DND-41 (cell line): ENCODE results near the gene MEI1.

ENCODE experiments used
- ATAC-seq: fragments of 200-7000 bp; cut with Tn5 transposase; 3 replicates; pipeline ENCODE4 v1.9.1; 2021; ENCODE audit warnings: low read depth; ENCODE audit not compliant: insufficient read depth
- DNase-seq: peaks from one replicate; pipeline ENCODE4 v3.0.0-alpha.2; 2020
- H2AFZ ChIP-seq: 2 replicates; pipeline ENCODE4 v1.6.0; 2012; ENCODE audit warnings: low read depth, low read length
- H3K27ac ChIP-seq: 2 replicates; pipeline ENCODE4 v1.5.1; 2012; ENCODE audit warnings: low read length, inconsistent platforms
- H3K27me3 ChIP-seq: fragments of 200-600 bp; sonication (generic); 2 replicates; pipeline ENCODE4 v1.6.0; 2012; ENCODE audit warnings: low read length, mild to moderate bottlenecking, inconsistent platforms; ENCODE audit not compliant: insufficient read depth, poor library complexity
- H3K36me3 ChIP-seq: 2 replicates; pipeline ENCODE4 v1.5.1; 2012; ENCODE audit warnings: low read length, inconsistent platforms; ENCODE audit not compliant: insufficient read depth
- H3K4me1 ChIP-seq: 2 replicates; pipeline ENCODE4 v1.5.1; 2012; ENCODE audit warnings: mild to moderate bottlenecking, low read length; ENCODE audit not compliant: insufficient read depth
- H3K4me2 ChIP-seq: 2 replicates; pipeline ENCODE4 v1.6.0; 2012; ENCODE audit warnings: mild to moderate bottlenecking, moderate library complexity, low read length, inconsistent platforms; ENCODE audit not compliant: insufficient read depth
- H3K4me3 ChIP-seq, 2 experiments: fragments of 200-600 bp in 1 of 2; shearing (Covaris generic) in 1 of 2; 2 replicates each; pipeline ENCODE4 v1.5.1; 2012 to 2016; ENCODE audit warnings: inconsistent platforms in 2 of 2, low read length in 2 of 2, mild to moderate bottlenecking in 2 of 2, low read depth in 1 of 2, moderate library complexity in 1 of 2
- H3K79me2 ChIP-seq: 2 replicates; pipeline ENCODE4 v1.6.0; 2012; ENCODE audit warnings: low read length, inconsistent platforms; ENCODE audit not compliant: insufficient read depth
- H3K9ac ChIP-seq: 2 replicates; pipeline ENCODE4 v1.6.0; 2012; ENCODE audit warnings: low read depth, mild to moderate bottlenecking, inconsistent platforms, low read length, moderate library complexity
- H3K9me3 ChIP-seq: 2 replicates; pipeline ENCODE4 v1.5.1; 2012; ENCODE audit warnings: low read length, moderate library complexity, mild to moderate bottlenecking, inconsistent platforms; ENCODE audit not compliant: insufficient read depth, severe bottlenecking
- H4K20me1 ChIP-seq: 2 replicates; pipeline ENCODE4 v1.6.0; 2012; ENCODE audit warnings: low read length; ENCODE audit not compliant: insufficient read depth
- CTCF ChIP-seq: IDR thresholded peaks from 2 replicates; pipeline ENCODE4 v1.5.1; 2012; ENCODE audit warnings: borderline replicate concordance, low read length, moderate library complexity, mild to moderate bottlenecking; ENCODE audit not compliant: poor library complexity, severe bottlenecking; ENCODE audit errors: extremely low read depth
- EZH2 ChIP-seq: IDR thresholded peaks from 3 replicates; pipeline ENCODE4 v1.6.1; 2012; ENCODE audit warnings: borderline replicate concordance, low read depth, mild to moderate bottlenecking, moderate library complexity, low read length, inconsistent platforms; ENCODE audit not compliant: severe bottlenecking

Gene MEI1

GRCh38 chr22:41826021-41826420 lies 126.7 kb downstream of the MEI1 start:
- Histone ChIP-seq H4K20me1 (0 out of 2 replicates have a peak, but pooled peaks cover 5% of the 10 kb centered on the region), H3K9ac (no peak overlapping the region), H3K4me2 (no peak overlapping the region), H3K4me1 (peaks cover 3% of the 10 kb centered on the region), H2AFZ (no peak overlapping the region), H3K27me3 (no peaks in the 10 kb centered on the region), H3K9me3 (no peaks in the 10 kb centered on the region), H3K4me3 (no peak overlapping the region), H3K27ac (no peak overlapping the region), H3K36me3 (peaks cover 37% of the 10 kb centered on the region), H3K79me2 (peaks cover under 1% of the 10 kb centered on the region; the same call in 1 of the 2 replicates)
- ATAC-seq (no peak), DNase-seq (no peak)
- TF ChIP-seq EZH2: no peak
- no peak for TF ChIP-seq CTCF

- 0 out of 2 replicates have a peak, but pooled peaks cover 5% of the 10 kb centered on the region for H4K20me1 ChIP-seq
- TF ChIP-seq EZH2: no peak
- no peak for TF ChIP-seq CTCF
- H3K27me3 ChIP-seq: no peaks in the 10 kb centered on the region
- H3K4me3 ChIP-seq: no peak overlapping the region
- no peaks in the 10 kb centered on the region for H3K9me3 ChIP-seq
- H3K4me1 ChIP-seq: peaks cover 10% of the 10 kb centered on the region
- peaks cover 8% of the 10 kb centered on the region for H3K79me2 ChIP-seq
- no peak for ATAC-seq
- H3K27ac ChIP-seq: 0 out of 2 replicates have a peak overlapping the region, but pooled peaks have one; percentile 5
- H3K36me3 ChIP-seq: peaks cover 34% of the 10 kb centered on the region
- no peak for DNase-seq
- H2AFZ ChIP-seq: no peak overlapping the region
- no peak overlapping the region for H3K4me2 ChIP-seq
- no peak overlapping the region for H3K9ac ChIP-seq
Observed at GRCh38 chr22:41826430-41827383, 127.4 kb downstream of the MEI1 start.

GRCh38 chr22:41827671-41828070 lies 128.4 kb downstream of the MEI1 start:
- Histone ChIP-seq H3K9ac (no peak overlapping the region), H3K79me2 (peaks cover 17% of the 10 kb centered on the region), H3K27ac (peak overlapping the region; percentile 26), H3K9me3 (no peaks in the 10 kb centered on the region), H3K4me3 (no peak overlapping the region), H3K27me3 (no peaks in the 10 kb centered on the region), H3K4me1 (peaks cover 17% of the 10 kb centered on the region), H2AFZ (no peak overlapping the region), H3K4me2 (no peak overlapping the region), H4K20me1 (no peaks in the 10 kb centered on the region), H3K36me3 (peaks cover 26% of the 10 kb centered on the region)
- ATAC-seq: no peak
- TF ChIP-seq CTCF (no peak), EZH2 (no peak)
- DNase-seq: no peak
